Lower leg skin (tissue), 4 donors: ENCODE results near the gene NUP214. TPM values are rescaled to one million over a fixed set of nuclear protein-coding genes. Genes with fewer than 3 reads are reported as not detected.
"Not testable (repeated sequence)": the region's sequence is repeated elsewhere in the genome, so short reads cannot be mapped to it uniquely, and the experiment has no call there.

Experiments used
- DNase-seq, 2 donors: peaks; one replicate each; pipeline ENCODE4 v3.0.0-alpha.2; 2019; ENCODE audit warnings: low spot score in 2 of 2
- H3K4me3 ChIP-seq: fragments of 200-600 bp; sonication (generic); 2 replicates; pipeline ENCODE4 v1.5.1; 2017; ENCODE audit warnings: mild to moderate bottlenecking, low read depth; ENCODE audit not compliant: poor library complexity, severe bottlenecking
- CTCF ChIP-seq, 3 donors: fragments of 450-650 bp; IDR thresholded peaks; one replicate each; pipeline ENCODE4 v1.5.1; 2016; ENCODE audit warnings: antibody characterized with exemption in 3 of 3, mild to moderate bottlenecking in 3 of 3, moderate library complexity in 2 of 3
- POLR2A ChIP-seq, 2 donors: fragments of 450-650 bp; IDR thresholded peaks; one replicate each; pipeline ENCODE4 v1.6.1; 2016 to 2017; ENCODE audit warnings: antibody characterized with exemption in 2 of 2, mild to moderate bottlenecking in 1 of 2, moderate library complexity in 1 of 2
- WGBS, 2 donors: methylation state at CpG; one replicate each; pipeline ENCODE4 v1.1.5; 2018; 5-methylcytosine and 5-hydroxymethylcytosine counted together
- intact Hi-C: fragments of 100-400 bp; cut with DNase I; formaldehyde crosslinking; loops from one replicate; pipeline ENCODE4 v1.15.0; 2023; ENCODE audit warnings: low total_unique reads
- total RNA-seq, 4 donors: library from RNA; depleted of rRNA; stranded (reverse); fragments of >200 nt; gene quantifications; one replicate each; pipeline ENCODE4 v1.1.0, GENCODE V29; 2016

NUP214 gene
- total RNA-seq, 4 donors from 2014 or later: 33.8 to 64.4 (median 39.8) TPM

GRCh38 chr9:131264231-131264630, 138.8 kb downstream of the NUP214 start:
- no peak for DNase-seq
- WGBS, 2 donors: 44 to 58% methylated on average over 11 of the region's 11 CpGs
- no peak for TF ChIP-seq POLR2A (IDR thresholded peaks at IDR 0.05)
- TF ChIP-seq CTCF (IDR thresholded peaks at IDR 0.05): no peak
- no peak overlapping the region for H3K4me3 ChIP-seq
- intact Hi-C loops: loop anchor here (5.0 kb wide), 1 partner anchor 1433 kb away; no protein-coding TSS in a partner anchor

GRCh38 chr9:131266266-131267229, 141.2 kb downstream of the NUP214 start:
- DNase-seq: no peak
- intact Hi-C loops: no loop called here
- TF ChIP-seq CTCF (IDR thresholded peaks at IDR 0.05): no peak
- no peak for TF ChIP-seq POLR2A (IDR thresholded peaks at IDR 0.05)
- WGBS, 2 donors: 47 to 51% methylated on average over 24 to 25 of the region's 26 CpGs
- H3K4me3 ChIP-seq: no peak overlapping the region

- DNase-seq: peak; percentile 64 to 92
- TF ChIP-seq CTCF (IDR thresholded peaks at IDR 0.05): no peak
- no peak for TF ChIP-seq POLR2A (IDR thresholded peaks at IDR 0.05)
- intact Hi-C loops: no loop called here
- 70 to 75% methylated on average over 16 to 20 of the region's 20 CpGs for WGBS, 2 donors
- no peak overlapping the region for H3K4me3 ChIP-seq
Measured at GRCh38 chr9:131270171-131271015, 145.0 kb downstream of the NUP214 start.

GRCh38 chr9:131271016-131271273, 145.6 kb downstream of the NUP214 start:
- DNase-seq, H3K4me3 ChIP-seq, intact Hi-C loops: not testable (repeated sequence)
- WGBS, 2 donors: 81 to 96% methylated on average over 1 of the region's 1 CpG

- no peak for DNase-seq
Measured at GRCh38 chr9:131271506-131271931, 146.1 kb downstream of the NUP214 start.

More at GRCh38 chr9:131271506-131271931, 146.1 kb downstream of the NUP214 start:
- TF ChIP-seq POLR2A (IDR thresholded peaks at IDR 0.05): no peak
- no peak for TF ChIP-seq CTCF (IDR thresholded peaks at IDR 0.05)
- H3K4me3 ChIP-seq: no peak overlapping the region
- intact Hi-C loops: no loop called here
- 74 to 80% methylated on average over 6 of the region's 6 CpGs for WGBS, 2 donors
